Measurements from ENCODE around the gene MAN1A1. TPM values are rescaled to one million over a fixed set of nuclear protein-coding genes. Genes with fewer than 3 reads are reported as not detected.
"Not testable (repeated sequence)": the region's sequence is repeated elsewhere in the genome, so short reads cannot be mapped to it uniquely, and the experiment has no call there.

MAN1A1 gene
- polyA plus RNA-seq, 1 donor = 23.8 TPM

GRCh38 chr6:119190176-119190575, 159.4 kb downstream of the MAN1A1 start:
- no peak for DNase-seq

GRCh38 chr6:119189498-119189897, 160.1 kb downstream of the MAN1A1 start:
- DNase-seq = no peak

DNA sequence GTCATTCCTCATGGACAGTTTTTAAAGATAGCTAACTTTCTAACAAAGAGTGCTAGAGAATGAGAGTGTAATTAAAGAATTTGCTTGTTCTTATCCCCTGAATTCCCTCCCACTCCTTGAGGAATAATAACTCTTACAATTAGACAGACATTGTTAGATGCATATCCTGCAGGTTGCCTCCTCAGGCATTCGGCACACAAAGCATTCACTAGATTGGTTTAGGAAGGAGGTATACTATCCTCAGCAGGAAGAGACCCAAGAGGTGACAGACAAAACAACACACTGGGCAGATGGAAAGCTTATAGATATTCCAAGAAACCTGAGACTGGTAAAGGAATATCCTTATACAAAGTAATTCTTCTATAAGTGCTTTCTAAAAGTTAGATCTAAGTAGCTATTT, 162.0 kb downstream of the MAN1A1 start:
- no peak for DNase-seq

DNA sequence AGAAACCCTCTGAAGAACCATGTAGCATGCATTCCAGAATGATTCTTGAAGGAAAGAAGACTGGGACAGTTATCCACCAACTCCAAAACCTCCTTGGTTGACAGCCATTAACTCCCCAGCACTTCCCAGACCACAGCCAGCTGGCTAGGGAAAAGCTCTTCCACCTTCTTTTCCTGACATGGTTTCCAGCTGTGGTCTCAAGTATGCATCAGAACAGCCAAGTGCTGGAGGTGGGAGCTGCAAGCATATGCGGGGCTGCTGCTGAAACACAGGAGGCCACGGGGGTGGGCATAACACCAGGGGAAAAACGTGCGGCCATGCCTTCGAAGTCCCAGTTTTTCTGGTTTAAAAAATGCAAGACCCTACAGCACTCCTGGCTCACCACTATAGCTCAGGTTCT, 163.1 kb downstream of the MAN1A1 start:
- DNase-seq = no peak

DNA sequence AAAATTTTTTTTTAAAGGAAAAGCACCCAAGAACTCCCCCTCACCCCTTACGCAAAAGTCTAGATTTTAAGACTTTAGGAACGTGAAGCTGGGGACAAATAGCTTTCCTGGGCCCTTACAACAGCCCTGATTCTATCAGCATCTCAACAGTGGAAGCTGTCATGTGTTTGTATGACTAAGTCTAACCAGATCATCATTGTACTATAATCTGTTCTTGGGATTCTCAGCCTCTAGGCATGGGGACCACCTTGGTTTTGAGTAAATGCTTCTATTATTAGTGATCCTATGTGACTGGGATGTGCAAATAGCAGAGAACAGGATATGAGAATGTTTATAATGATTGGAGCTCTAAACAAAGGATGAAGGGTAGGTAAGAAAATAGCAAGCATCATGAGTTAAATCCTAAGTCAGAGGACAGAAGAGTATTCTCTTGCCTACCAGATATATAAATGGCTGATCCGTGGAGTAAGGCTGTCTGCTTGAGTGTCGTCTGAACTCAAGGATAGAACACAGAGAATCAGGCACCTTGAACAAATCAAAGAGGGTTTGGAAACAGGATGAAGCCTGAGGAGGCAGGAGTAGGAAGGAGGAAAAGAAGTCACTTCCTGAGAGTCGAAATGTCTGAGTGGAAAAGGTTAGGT, 165.4 kb downstream of the MAN1A1 start:
- no peak for DNase-seq

GRCh38 chr6:119183457-119183856, 166.1 kb downstream of the MAN1A1 start:
- DNase-seq = no peak

GRCh38 chr6:119182875-119183274, 166.7 kb downstream of the MAN1A1 start:
- DNase-seq = no peak

GRCh38 chr6:119182216-119182803, 167.3 kb downstream of the MAN1A1 start:
- DNase-seq = no peak

DNA sequence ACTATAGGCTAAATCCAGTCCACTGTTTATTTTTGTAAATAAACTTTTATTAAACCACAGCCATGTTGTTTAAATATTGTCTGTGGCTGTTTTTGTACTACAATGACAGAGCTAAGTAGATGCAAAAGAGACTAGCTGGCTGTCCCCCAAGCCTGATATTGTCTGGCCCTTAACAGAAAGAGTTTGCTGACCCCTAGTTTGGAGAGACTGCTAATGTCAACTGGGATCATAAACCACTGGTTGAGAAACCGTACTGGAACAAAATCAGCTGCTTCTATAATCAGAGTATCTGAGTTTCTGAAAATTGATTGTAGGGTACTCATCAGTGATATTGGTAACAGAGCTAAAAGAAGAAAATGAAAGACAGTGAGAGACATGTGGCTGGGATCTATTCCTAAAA, 168.5 kb downstream of the MAN1A1 start:
- no peak for DNase-seq

- DNase-seq = no peak
These were observed 169.7 kb downstream of the MAN1A1 start for GRCh38 chr6:119179842-119180241.

DNA sequence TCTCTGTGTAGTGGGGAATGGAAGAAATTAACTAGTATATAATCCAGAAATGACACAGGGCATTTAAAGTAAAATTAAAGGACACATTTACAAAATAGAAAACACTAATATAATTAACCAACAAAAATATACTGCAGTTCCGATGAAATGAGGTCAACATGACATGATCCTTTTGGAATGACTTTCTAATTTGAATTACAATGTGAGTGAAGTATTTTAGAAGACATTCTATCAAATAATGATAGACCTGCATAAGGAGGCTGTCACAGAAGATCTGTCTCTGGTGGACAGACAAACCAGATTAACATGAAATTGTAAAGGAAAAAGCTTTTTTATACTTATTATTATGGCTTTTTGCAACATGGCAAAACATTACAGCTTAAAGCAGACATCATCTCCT, 170.5 kb downstream of the MAN1A1 start:
- no peak for DNase-seq

DNA sequence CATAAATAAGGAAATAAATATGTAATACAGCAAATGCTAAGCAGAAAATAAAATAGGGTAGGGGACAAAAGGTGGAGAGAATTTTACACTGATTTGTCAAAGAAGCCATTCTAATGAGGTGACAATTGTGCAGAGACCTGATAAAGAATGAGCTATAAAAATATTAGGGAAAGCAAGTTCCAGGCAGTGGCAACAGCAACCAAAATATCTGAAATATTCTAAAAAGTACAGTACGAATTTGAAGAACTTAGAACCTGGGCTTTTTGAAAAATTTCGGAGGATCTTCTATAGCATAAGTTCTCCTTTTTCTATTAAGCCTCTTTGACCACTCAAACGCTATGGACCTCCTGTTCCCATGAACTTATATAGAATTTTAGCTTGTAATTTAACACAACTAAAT, 173.1 kb downstream of the MAN1A1 start:
- DNase-seq = no peak

DNA sequence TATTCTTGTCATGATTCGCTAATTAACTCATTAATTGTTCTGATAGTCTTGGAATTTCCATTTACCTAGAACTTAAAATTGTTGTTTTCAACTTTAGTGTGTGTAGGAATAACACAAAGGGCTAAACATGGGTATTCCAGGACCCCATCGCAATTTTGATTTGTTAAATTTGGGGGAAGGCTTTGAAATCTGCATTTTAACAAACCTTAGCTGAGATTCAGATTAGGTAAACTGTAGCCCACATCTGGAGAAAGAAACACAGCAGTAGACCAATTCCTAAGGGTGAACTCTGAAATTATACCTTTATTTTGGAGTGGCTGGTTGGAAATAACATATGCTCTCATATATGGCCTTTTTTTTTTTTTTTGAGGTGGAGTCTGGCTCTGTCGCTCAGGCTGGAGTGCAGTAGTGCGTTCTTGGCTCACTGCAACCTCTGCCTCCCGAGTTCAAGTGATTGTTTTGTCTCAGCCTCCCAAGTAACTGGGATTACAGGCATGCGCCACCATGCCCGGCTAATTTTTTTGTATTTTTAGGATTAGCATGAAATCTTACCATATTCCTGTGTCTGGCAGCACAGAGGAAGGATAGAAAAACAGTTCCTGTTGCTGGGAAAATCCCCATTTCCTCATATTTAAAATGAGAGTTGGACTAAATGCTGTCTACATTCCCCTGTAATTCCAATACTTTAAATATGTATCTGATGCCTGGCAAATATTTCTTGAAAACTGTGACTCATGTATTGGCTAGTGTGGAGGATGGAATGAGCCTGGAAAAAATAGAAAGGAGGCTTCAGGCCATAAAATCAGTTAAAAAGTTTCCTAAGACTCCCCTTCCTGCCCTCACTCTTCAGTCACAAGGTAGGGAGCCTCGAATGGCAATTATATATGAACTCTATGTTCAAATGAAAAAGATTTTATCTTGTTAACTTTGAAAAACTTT, 174.4 kb downstream of the MAN1A1 start:
- DNase-seq = peak; percentile 48

- DNase-seq = no peak
These were observed 175.5 kb downstream of the MAN1A1 start for GRCh38 chr6:119174085-119174445.

DNA sequence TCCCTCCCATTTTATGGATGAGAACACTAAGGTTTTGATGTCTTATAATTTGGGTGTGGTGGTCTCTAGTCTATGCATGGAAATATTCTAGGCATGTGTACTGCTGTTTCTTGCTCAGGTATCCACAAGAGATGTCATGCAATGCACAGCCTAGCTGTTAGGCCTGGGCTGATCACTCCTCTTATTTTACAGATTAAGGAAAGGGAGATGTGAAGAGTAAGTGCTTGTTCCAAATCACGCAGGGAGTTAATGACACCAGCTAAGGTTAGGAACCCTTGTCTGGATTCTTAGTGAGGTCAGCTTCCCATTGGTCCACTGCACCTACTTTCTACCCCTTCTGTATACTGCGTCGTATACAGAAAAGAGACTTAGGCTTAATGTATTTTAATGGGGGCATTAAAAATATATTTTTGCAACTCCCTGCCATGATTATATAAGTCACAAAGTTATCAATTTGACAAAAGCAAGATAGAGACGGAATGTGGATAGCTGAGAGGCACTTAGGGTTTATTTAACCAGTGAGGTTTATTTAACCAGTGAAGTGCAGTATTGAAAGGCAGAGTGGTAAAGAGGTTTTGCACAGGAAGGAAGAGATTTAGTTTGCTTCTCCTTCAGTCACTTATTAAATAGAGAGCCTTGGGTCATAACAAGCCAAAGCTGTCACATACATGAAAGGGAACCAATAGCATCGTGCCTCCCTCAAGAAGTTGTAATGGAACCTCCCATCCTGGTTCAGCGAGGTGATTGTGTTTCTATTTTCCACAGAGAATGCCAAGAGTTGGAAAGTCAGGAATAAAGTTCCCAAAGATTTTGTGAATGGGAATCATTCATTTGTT, 176.1 kb downstream of the MAN1A1 start:
- DNase-seq = peak; percentile 83

DNA sequence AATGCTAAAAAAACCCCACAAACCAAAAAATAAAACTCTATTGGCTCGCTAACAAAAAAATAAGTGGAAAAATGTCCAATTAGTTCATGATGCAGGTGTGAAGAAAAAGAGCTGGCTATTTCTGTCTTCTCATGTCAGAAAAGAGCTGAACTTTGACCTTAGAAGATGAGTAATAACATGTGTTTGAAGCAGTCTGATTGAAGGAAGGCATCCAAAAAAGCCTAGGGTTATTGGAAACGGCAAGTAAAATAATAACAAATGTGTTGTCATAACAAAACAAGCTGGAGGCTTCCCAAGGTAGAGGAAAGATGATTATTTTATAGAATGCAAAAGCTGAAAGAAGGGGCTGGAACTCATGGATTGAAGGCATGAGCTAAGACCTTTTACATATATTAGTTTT, 176.7 kb downstream of the MAN1A1 start:
- peak; percentile 73 for DNase-seq

- DNase-seq = no peak
These were observed 177.5 kb downstream of the MAN1A1 start for GRCh38 chr6:119171864-119172588.

GRCh38 chr6:119171088-119171841, 178.3 kb downstream of the MAN1A1 start:
- DNase-seq = no peak

- DNase-seq = no peak
These were observed 179.0 kb downstream of the MAN1A1 start for GRCh38 chr6:119170447-119171087.

- no peak for DNase-seq
These were observed 179.5 kb downstream of the MAN1A1 start for GRCh38 chr6:119170103-119170446.

- DNase-seq = not testable (repeated sequence)
These were observed 180.2 kb downstream of the MAN1A1 start for GRCh38 chr6:119169355-119169754.

All from hindlimb muscle (tissue), 1 donor.